K562 (cell line): Measurements from ENCODE around the gene OPA3. TPM values are rescaled to one million over a fixed set of nuclear protein-coding genes. Genes with fewer than 3 reads are reported as not detected.

Experiments used
- ATAC-seq: fragments of 200-7000 bp; cut with Tn5 transposase; 3 replicates; pipeline ENCODE4 v1.9.1; 2020; ENCODE audit warnings: moderate library complexity
- BruUV-seq: library from RNA; stranded (reverse); fragments of 400-500 nt; replicated peaks from 2 replicates; lab custom pipeline; 2021; lab: Mats Ljungman, UMichigan
- CTCF ChIA-PET: fragments of 300-600 bp; formaldehyde crosslinking; extraction: SDS; loops from one replicate; lab custom pipeline; 2021; ENCODE audit warnings: low intra/inter-chr PET ratio; lab: Yijun Ruan, JAX
- POLR2A ChIA-PET: fragments of 300-600, 350-650 bp; sonication (Branson Sonifier 250); formaldehyde crosslinking; extraction: SDS; loops from one replicate; lab custom pipeline; 2021; ENCODE audit warnings: antibody characterized with exemption, inconsistent platforms; lab: Yijun Ruan, JAX
- DNase-seq, 4 experiments: peaks; one replicate each; pipeline versions ENCODE4 v3.0.0 to v3.0.0-alpha.2; 2011 to 2018; ENCODE audit warnings: low spot score in 3 of 4, mixed read lengths in 3 of 4; ENCODE audit errors: extremely low read depth in 1 of 4
- FAIRE-seq: peaks from 2 replicates; lab custom pipeline; 2011; peaks lifted over from hg19 to GRCh38; lab: Jason Lieb, UNC
- H2AFZ ChIP-seq: 2 replicates; pipeline ENCODE4 v1.6.0; 2011; ENCODE audit warnings: low read depth, low read length, control low read depth, inconsistent platforms
- H3K27ac ChIP-seq: fragments of 200-600 bp; 3 replicates; pipeline ENCODE4 v1.8.0; 2011; ENCODE audit warnings: low read depth, mild to moderate bottlenecking, control low read depth, inconsistent platforms, low read length, moderate library complexity, mixed read lengths; ENCODE audit errors: extremely low read depth
- H3K27me3 ChIP-seq, 2 experiments: fragments of 300-600 bp in 1 of 2; 2 replicates in 1 of 2; 3 replicates in 1 of 2; pipeline versions ENCODE4 v1.6.0 to v1.8.0; 2011; ENCODE audit warnings: inconsistent platforms in 2 of 2, low read length in 2 of 2, mild to moderate bottlenecking in 1 of 2, mixed read lengths in 1 of 2, moderate library complexity in 1 of 2; ENCODE audit not compliant: control insufficient read depth in 2 of 2, insufficient read depth in 2 of 2
- H3K36me3 ChIP-seq: fragments of 300-600 bp; 3 replicates; pipeline ENCODE4 v1.8.0; 2011; ENCODE audit warnings: mild to moderate bottlenecking, low read length, inconsistent platforms; ENCODE audit not compliant: control insufficient read depth, insufficient read depth
- H3K4me1 ChIP-seq, 2 experiments: fragments of 200-600 bp in 1 of 2; replicated peaks in 1 of 2; 2 replicates in 1 of 2; 3 replicates in 1 of 2; pipeline versions ENCODE4 v1.5.1 to v1.8.0; 2011; ENCODE audit warnings: inconsistent platforms in 2 of 2, low read length in 2 of 2, mild to moderate bottlenecking in 1 of 2, mixed read lengths in 1 of 2, moderate library complexity in 1 of 2; ENCODE audit not compliant: control insufficient read depth in 2 of 2, insufficient read depth in 2 of 2
- H3K4me2 ChIP-seq: 2 replicates; pipeline ENCODE4 v1.6.1; 2011; ENCODE audit warnings: low read length, control low read depth, inconsistent platforms, mixed read lengths; ENCODE audit not compliant: insufficient read depth
- H3K4me3 ChIP-seq: fragments of 200-600 bp; sonication (generic), shearing (Covaris generic); 2 replicates; pipeline ENCODE4 v1.5.1; 2016; ENCODE audit warnings: control low read depth, inconsistent platforms
- H3K79me2 ChIP-seq: fragments of 200-600 bp; 3 replicates; pipeline ENCODE4 v1.8.0; 2011; ENCODE audit warnings: low read length, inconsistent platforms; ENCODE audit not compliant: control insufficient read depth, insufficient read depth
- H3K9ac ChIP-seq, 2 experiments: 2 replicates each; pipeline versions ENCODE4 v1.6.0 to v1.6.1; 2011; ENCODE audit warnings: low read depth in 2 of 2, low read length in 2 of 2, control low read depth in 1 of 2, inconsistent platforms in 1 of 2, mild to moderate bottlenecking in 1 of 2, mixed read lengths in 1 of 2; ENCODE audit not compliant: insufficient read depth in 1 of 2
- H3K9me1 ChIP-seq: one replicate; pipeline ENCODE4 v1.6.0; 2011; ENCODE audit warnings: inconsistent platforms, mild to moderate bottlenecking, low read length, moderate library complexity; ENCODE audit not compliant: control insufficient read depth, insufficient read depth
- H3K9me3 ChIP-seq: replicated peaks from 2 replicates; pipeline ENCODE4 v1.5.1; 2011; ENCODE audit warnings: low read depth, low read length, inconsistent platforms; ENCODE audit not compliant: control insufficient read depth, insufficient read depth
- H4K20me1 ChIP-seq: replicated peaks from 2 replicates; pipeline ENCODE4 v1.6.1; 2011; ENCODE audit warnings: low read length, inconsistent platforms, mixed read lengths; ENCODE audit not compliant: control insufficient read depth, insufficient read depth
- ATF1 ChIP-seq, 2 experiments: fragments of 450-650 bp in 1 of 2; IDR thresholded peaks; 2 replicates each; pipeline ENCODE4 v1.6.1; 2016; ENCODE audit warnings: missing compliant biosample characterization in 1 of 2, missing genetic modification characterization in 1 of 2
- FOXA1 ChIP-seq: fragments of 450-650 bp; IDR thresholded peaks from 2 replicates; pipeline ENCODE4 v1.6.1; 2016; ENCODE audit warnings: mild to moderate bottlenecking, borderline replicate concordance
- FOXK2 ChIP-seq, 2 experiments: fragments of 450-650 bp; IDR thresholded peaks in 1 of 2; conservative IDR thresholded peaks in 1 of 2; 2 replicates each; pipeline ENCODE4 v1.6.1; 2016; ENCODE audit warnings: low read depth in 2 of 2, mild to moderate bottlenecking in 1 of 2
- RCOR1 ChIP-seq, 2 experiments: IDR thresholded peaks; 2 replicates each; pipeline ENCODE4 v1.6.1; 2012; ENCODE audit warnings: low read depth in 2 of 2, low read length in 2 of 2, borderline replicate concordance in 1 of 2, improper control_type of control experiment in 1 of 2
- YY1 ChIP-seq, 3 experiments: IDR thresholded peaks; 2 replicates each; pipeline ENCODE4 v1.6.1; 2011; ENCODE audit warnings: low read length in 2 of 3, mild to moderate bottlenecking in 2 of 3, moderate library complexity in 2 of 3, borderline replicate concordance in 1 of 3, control low read depth in 1 of 3, low read depth in 1 of 3; ENCODE audit not compliant: insufficient read depth in 3 of 3, insufficient replicate concordance in 2 of 3, control insufficient read depth in 1 of 3, insufficient read length in 1 of 3; ENCODE audit errors: extremely low read depth in 1 of 3
- WGBS: fragments of 100-300 bp; shearing (Covaris generic); methylation state at CpG from one replicate; pipeline ENCODE4 v1.1.6; 2016; ENCODE audit warnings: low coverage, mixed read lengths; ENCODE audit not compliant: insufficient coverage; ENCODE audit errors: missing lambda C conversion rate; 5-methylcytosine and 5-hydroxymethylcytosine counted together
- in situ Hi-C: fragments of 300-500 bp; cut with MboI; formaldehyde crosslinking; loops from 4 replicates; pipeline ENCODE4 v1.15.0; 2018; ENCODE audit warnings: inconsistent platforms, mixed read lengths
- intact Hi-C: fragments of 100-400 bp; cut with micrococcal nuclease; formaldehyde crosslinking; loops from 2 replicates; pipeline ENCODE4 v1.14.2; 2022
- polyA plus RNA-seq, 8 experiments: library from polyadenylated mRNA; depleted of rRNA in 4 of 8; stranded (reverse) in 5 of 8; unstranded in 3 of 8; fragments of >200 nt; fragmentation: Nextera tagmentation in 2 of 8; fragmentation: Illumina TruSeq in 1 of 8; extraction: Ambion mirVana in 2 of 8; extraction: Trizol in 1 of 8; gene quantifications; 2 replicates each; pipeline versions ENCODE4 v1.2.1 to v1.2.3, GENCODE V29; 2011 to 2014; ENCODE audit warnings: inconsistent platforms in 1 of 8, missing spikeins in 1 of 8
- total RNA-seq, 7 experiments: library from RNA; depleted of rRNA in 6 of 7; stranded (reverse); fragments of >200 nt in 6 of 7; fragmentation: Illumina TruSeq in 2 of 7; extraction: Trizol in 2 of 7; gene quantifications; 2 replicates each; pipeline versions ENCODE4 v1.2.1 to v1.2.3, GENCODE V29; 2011 to 2021; ENCODE audit warnings: low replicate concordance in 1 of 7
- TF ChIP-seq, protein P1 (sequence below): IDR thresholded peaks from 2 replicates; pipeline ENCODE4 v1.6.1; 2011; ENCODE audit warnings: borderline replicate concordance, low read depth, mild to moderate bottlenecking, moderate library complexity, low read length; ENCODE audit not compliant: insufficient read depth, poor library complexity, severe bottlenecking
- TF ChIP-seq, protein P2 (sequence below): fragments of 450-650 bp; formaldehyde crosslinking; conservative IDR thresholded peaks from 2 replicates; pipeline ENCODE4 v1.4.0; 2022; ENCODE audit warnings: mild to moderate bottlenecking, missing genetic modification characterization
- TF ChIP-seq, protein P3 (sequence below): fragments of 450-650 bp; IDR thresholded peaks from 2 replicates; pipeline ENCODE4 v1.6.1; 2018; ENCODE audit not compliant: partially characterized antibody
- TF ChIP-seq, protein P4 (sequence below), 3 experiments: fragments of 200-800 bp in 1 of 3; sonication (Bioruptor generic) in 1 of 3; sonication (generic) in 1 of 3; formaldehyde crosslinking in 1 of 3; IDR thresholded peaks; 2 replicates each; pipeline versions ENCODE4 v1.6.1 to v1.8.0; 2016 to 2022; ENCODE audit warnings: mild to moderate bottlenecking in 2 of 3, missing compliant biosample characterization in 2 of 3, missing genetic modification characterization in 2 of 3, missing genetic modification reagents in 1 of 3

The OPA3 gene
- total and polyA plus RNA-seq, 9 of the 15 experiments (the other 6 are each of a cell fraction or from before 2014, with no cell fraction given) = 1.4 to 18.8 (median 9.0) TPM

DNA sequence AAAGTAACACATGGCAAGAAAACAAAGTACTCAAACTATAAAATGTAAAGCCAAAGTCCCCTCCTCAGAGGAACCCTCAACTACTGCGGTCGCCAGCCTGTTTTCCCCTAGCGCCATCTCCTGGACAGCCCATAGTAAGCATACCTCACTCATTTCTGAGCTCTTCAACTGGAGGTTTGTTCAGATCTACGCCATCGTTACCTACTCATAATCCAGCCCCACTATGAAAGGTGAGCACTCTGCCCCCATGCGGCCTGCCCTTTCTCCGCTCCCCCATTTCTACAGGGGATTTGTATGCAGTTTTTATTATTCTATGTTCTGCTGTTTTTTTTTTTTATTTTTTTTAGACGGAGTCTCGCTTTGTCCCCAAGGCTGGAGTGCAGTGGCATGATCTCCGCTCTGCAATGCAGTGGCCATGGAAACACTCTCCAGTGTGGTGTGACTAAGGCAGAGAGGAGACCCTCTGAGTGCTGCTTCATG is 26.2 kb downstream of the OPA3 start:
- H3K9me1 ChIP-seq = peaks cover 3% of the 10 kb centered on the region
- H4K20me1 ChIP-seq = no peaks in the 10 kb centered on the region
- no peak overlapping the region for H3K4me3 ChIP-seq
- H3K36me3 ChIP-seq = peaks cover 16% of the 10 kb centered on the region; the same call in 2 of the 3 replicates
- H3K79me2 ChIP-seq = peaks cover 13% of the 10 kb centered on the region
- FAIRE-seq (peak; percentile 94), ATAC-seq (peak; percentile 100), DNase-seq (peak; percentile 76 to 86 (median 83))
- H3K9ac ChIP-seq = no peak overlapping the region
- no peak overlapping the region for H2AFZ ChIP-seq
- H3K4me2 ChIP-seq = no peak overlapping the region
- peaks cover 0 to 19% of the 10 kb centered on the region in 2 experiments; a peak in 3 of 5 replicates for H3K4me1 ChIP-seq
- BruUV-seq = no TSS peak
- H3K27ac ChIP-seq = no peak overlapping the region; the same call in 2 of the 3 replicates
- H3K9me3 ChIP-seq = no peaks in the 10 kb centered on the region
- ChIA-PET CTCF (interaction anchor here (0.6 to 1.3 kb wide), 6 partner anchors 13 to 129 kb away, joined by 4 to 16 read pairs (median 5); no protein-coding TSS in a partner anchor), POLR2A (interaction anchor here (0.5 to 1.8 kb wide), 9 partner anchors 10 to 1932 kb away, joined by 3 to 10 read pairs (median 3); no protein-coding TSS in a partner anchor)
- in situ Hi-C loops (loop anchor here (5.0 kb wide), 1 partner anchor 36 kb away; no protein-coding TSS in a partner anchor), intact Hi-C loops (loop anchor here (1.0 to 5.0 kb wide), 3 partner anchors 35 to 131 kb away; no protein-coding TSS in a partner anchor)
- WGBS = 23% methylated on average over 10 of the region's 10 CpGs
- H3K27me3 ChIP-seq = no peaks in the 10 kb centered on the region
- TF ChIP-seq, protein P1, sequence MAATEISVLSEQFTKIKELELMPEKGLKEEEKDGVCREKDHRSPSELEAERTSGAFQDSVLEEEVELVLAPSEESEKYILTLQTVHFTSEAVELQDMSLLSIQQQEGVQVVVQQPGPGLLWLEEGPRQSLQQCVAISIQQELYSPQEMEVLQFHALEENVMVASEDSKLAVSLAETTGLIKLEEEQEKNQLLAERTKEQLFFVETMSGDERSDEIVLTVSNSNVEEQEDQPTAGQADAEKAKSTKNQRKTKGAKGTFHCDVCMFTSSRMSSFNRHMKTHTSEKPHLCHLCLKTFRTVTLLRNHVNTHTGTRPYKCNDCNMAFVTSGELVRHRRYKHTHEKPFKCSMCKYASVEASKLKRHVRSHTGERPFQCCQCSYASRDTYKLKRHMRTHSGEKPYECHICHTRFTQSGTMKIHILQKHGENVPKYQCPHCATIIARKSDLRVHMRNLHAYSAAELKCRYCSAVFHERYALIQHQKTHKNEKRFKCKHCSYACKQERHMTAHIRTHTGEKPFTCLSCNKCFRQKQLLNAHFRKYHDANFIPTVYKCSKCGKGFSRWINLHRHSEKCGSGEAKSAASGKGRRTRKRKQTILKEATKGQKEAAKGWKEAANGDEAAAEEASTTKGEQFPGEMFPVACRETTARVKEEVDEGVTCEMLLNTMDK = peak; percentile 84
- TF ChIP-seq YY1 (IDR thresholded peaks at IDR 0.05; ENCODE audit: borderline replicate concordance in 1 of 3, control insufficient read depth in 1 of 3, extremely low read depth in 1 of 3, insufficient read depth in 3 of 3, insufficient read length in 1 of 3, insufficient replicate concordance in 2 of 3, low read depth in 1 of 3, low read length in 2 of 3) (peak in 2 of 3 experiments; percentile 25 to 39), FOXA1 (no peak), ATF1 (CRISPR knock-in tag; IDR thresholded peaks at IDR 0.05) (no peak), ATF1 (tag; IDR thresholded peaks at IDR 0.05) (0 out of 2 replicates have a peak, but pooled peaks have one; percentile 35), FOXK2 (conservative IDR thresholded peaks at IDR 0.05 in 1 of 2, IDR thresholded peaks at IDR 0.05 in 1 of 2; ENCODE audit: low read depth in 2 of 2) (0 out of 4 replicates have a peak, but pooled peaks of 1 of the 2 experiments have one; percentile 25), RCOR1 (IDR thresholded peaks at IDR 0.05; ENCODE audit: borderline replicate concordance in 1 of 2, low read depth in 2 of 2, low read length in 2 of 2) (peak in 1 of 2 experiments; percentile 11; a peak in 1 of 4 replicates)
- TF ChIP-seq, protein P2, sequence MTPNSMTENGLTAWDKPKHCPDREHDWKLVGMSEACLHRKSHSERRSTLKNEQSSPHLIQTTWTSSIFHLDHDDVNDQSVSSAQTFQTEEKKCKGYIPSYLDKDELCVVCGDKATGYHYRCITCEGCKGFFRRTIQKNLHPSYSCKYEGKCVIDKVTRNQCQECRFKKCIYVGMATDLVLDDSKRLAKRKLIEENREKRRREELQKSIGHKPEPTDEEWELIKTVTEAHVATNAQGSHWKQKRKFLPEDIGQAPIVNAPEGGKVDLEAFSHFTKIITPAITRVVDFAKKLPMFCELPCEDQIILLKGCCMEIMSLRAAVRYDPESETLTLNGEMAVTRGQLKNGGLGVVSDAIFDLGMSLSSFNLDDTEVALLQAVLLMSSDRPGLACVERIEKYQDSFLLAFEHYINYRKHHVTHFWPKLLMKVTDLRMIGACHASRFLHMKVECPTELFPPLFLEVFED = 0 out of 2 replicates have a peak, but pooled peaks have one; percentile 7
- TF ChIP-seq, protein P3, sequence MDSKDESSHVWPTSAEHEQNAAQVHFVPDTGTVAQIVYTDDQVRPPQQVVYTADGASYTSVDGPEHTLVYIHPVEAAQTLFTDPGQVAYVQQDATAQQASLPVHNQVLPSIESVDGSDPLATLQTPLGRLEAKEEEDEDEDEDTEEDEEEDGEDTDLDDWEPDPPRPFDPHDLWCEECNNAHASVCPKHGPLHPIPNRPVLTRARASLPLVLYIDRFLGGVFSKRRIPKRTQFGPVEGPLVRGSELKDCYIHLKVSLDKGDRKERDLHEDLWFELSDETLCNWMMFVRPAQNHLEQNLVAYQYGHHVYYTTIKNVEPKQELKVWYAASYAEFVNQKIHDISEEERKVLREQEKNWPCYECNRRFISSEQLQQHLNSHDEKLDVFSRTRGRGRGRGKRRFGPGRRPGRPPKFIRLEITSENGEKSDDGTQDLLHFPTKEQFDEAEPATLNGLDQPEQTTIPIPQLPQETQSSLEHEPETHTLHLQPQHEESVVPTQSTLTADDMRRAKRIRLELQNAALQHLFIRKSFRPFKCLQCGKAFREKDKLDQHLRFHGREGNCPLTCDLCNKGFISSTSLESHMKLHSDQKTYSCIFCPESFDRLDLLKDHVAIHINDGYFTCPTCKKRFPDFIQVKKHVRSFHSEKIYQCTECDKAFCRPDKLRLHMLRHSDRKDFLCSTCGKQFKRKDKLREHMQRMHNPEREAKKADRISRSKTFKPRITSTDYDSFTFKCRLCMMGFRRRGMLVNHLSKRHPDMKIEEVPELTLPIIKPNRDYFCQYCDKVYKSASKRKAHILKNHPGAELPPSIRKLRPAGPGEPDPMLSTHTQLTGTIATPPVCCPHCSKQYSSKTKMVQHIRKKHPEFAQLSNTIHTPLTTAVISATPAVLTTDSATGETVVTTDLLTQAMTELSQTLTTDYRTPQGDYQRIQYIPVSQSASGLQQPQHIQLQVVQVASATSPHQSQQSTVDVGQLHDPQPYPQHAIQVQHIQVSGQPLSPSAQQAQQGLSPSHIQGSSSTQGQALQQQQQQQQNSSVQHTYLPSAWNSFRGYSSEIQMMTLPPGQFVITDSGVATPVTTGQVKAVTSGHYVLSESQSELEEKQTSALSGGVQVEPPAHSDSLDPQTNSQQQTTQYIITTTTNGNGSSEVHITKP = peak; percentile 57
- TF ChIP-seq, protein P4, sequence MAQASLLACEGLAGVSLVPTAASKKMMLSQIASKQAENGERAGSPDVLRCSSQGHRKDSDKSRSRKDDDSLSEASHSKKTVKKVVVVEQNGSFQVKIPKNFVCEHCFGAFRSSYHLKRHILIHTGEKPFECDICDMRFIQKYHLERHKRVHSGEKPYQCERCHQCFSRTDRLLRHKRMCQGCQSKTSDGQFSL (CRISPR knock-in tag; IDR thresholded peaks at IDR 0.05) = 0 out of 2 replicates have a peak, but pooled peaks have one; percentile 32
- TF ChIP-seq, protein P4 (tag; IDR thresholded peaks at IDR 0.05) = no peak
